ENCODE measurements around the gene IGLL5.
"Not testable (repeated sequence)": the region's sequence is repeated elsewhere in the genome, so short reads cannot be mapped to it uniquely, and the experiment has no call there.

DNA sequence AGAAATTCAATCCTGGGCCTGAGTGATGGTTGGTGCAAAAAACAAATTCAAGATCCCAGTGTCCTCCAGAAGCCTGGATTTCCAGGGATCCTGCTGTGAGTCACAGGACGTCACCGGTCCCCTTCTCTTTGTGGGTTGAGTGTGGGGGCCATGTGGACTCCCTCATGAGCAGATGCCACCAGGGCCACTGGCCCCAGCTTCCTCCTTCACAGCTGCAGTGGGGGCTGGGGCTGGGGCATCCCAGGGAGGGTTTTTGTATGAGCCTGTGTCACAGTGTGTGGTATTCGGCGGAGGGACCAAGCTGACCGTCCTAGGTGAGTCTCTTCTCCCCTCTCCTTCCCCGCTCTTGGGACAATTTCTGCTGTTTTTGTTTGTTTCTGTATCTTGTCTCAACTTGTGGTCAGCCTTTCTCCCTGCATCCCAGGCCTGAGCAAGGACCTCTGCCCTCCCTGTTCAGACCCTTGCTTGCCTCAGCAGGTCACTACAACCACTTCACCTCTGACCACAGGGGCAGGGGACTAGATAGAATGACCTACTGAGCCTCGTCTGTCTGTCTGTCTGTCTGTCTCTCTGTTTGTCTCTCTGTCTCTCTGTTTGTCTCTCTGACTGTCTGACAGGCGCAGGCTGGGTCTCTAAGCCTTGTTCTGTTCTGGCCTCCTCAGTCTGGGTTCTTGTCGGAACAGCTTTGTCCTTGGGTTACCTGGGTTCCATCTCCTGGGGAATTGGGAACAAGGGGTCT, 11.9 kb downstream of the IGLL5 start:
- TF ChIP-seq, protein P1, sequence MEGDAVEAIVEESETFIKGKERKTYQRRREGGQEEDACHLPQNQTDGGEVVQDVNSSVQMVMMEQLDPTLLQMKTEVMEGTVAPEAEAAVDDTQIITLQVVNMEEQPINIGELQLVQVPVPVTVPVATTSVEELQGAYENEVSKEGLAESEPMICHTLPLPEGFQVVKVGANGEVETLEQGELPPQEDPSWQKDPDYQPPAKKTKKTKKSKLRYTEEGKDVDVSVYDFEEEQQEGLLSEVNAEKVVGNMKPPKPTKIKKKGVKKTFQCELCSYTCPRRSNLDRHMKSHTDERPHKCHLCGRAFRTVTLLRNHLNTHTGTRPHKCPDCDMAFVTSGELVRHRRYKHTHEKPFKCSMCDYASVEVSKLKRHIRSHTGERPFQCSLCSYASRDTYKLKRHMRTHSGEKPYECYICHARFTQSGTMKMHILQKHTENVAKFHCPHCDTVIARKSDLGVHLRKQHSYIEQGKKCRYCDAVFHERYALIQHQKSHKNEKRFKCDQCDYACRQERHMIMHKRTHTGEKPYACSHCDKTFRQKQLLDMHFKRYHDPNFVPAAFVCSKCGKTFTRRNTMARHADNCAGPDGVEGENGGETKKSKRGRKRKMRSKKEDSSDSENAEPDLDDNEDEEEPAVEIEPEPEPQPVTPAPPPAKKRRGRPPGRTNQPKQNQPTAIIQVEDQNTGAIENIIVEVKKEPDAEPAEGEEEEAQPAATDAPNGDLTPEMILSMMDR (conservative IDR thresholded peaks at IDR 0.05; ENCODE audit: low read depth, low read length), result not testable (repeated sequence)
- TF ChIP-seq EZH2phosphoT487 (IDR thresholded peaks at IDR 0.05; ENCODE audit: borderline replicate concordance, low read length), result not testable (repeated sequence)

Measured in PC-3 (cell line).